ENCODE measurements around the gene RENBP. TPM values are rescaled to one million over a fixed set of nuclear protein-coding genes. Genes with fewer than 3 reads are reported as not detected.

The RENBP gene
- total RNA-seq, 2 donors from 2014 or later = 6.2 to 10.6 TPM

- no peaks in the 10 kb centered on the region for H3K27me3 ChIP-seq
- H3K9me3 ChIP-seq = no peaks in the 10 kb centered on the region
- peaks cover 25% of the 10 kb centered on the region for H3K36me3 ChIP-seq
- no peak overlapping the region for H3K27ac ChIP-seq
- no peak for DNase-seq (ENCODE audit: low spot score)
- H3K4me3 ChIP-seq = no peak overlapping the region
- no peaks in the 10 kb centered on the region for H3K4me1 ChIP-seq
- TF ChIP-seq CTCF (IDR thresholded peaks at IDR 0.05) = no peak
These were observed 1.8 kb upstream of the RENBP start for GRCh38 chrX:153945956-153946943.

GRCh38 chrX:153944800-153945150 is 332 bp upstream of the RENBP start:
- H3K4me1 ChIP-seq = no peaks in the 10 kb centered on the region
- H3K27ac ChIP-seq = peak overlapping the region; percentile 53 to 61
- H3K36me3 ChIP-seq = peaks cover 10% of the 10 kb centered on the region
- no peaks in the 10 kb centered on the region for H3K27me3 ChIP-seq
- no peaks in the 10 kb centered on the region for H3K9me3 ChIP-seq
- H3K4me3 ChIP-seq = peak overlapping the region; percentile 35 to 44
- no peak for TF ChIP-seq CTCF (IDR thresholded peaks at IDR 0.05)
- no peak for DNase-seq (ENCODE audit: low spot score)

- H3K4me3 ChIP-seq = no peak overlapping the region
- H3K27me3 ChIP-seq = no peaks in the 10 kb centered on the region
- no peaks in the 10 kb centered on the region for H3K4me1 ChIP-seq
- DNase-seq (ENCODE audit: low spot score) = no peak
- no peaks in the 10 kb centered on the region for H3K9me3 ChIP-seq
- no peaks in the 10 kb centered on the region for H3K36me3 ChIP-seq
- H3K27ac ChIP-seq = no peak overlapping the region
- no peak for TF ChIP-seq CTCF (IDR thresholded peaks at IDR 0.05)
These were observed 2.8 kb downstream of the RENBP start for GRCh38 chrX:153941336-153942252.

- no peak for TF ChIP-seq CTCF (IDR thresholded peaks at IDR 0.05)
- no peaks in the 10 kb centered on the region for H3K27me3 ChIP-seq
These were observed 4.9 kb downstream of the RENBP start for GRCh38 chrX:153939573-153939972.

GRCh38 chrX:153938226-153938786 is 6.1 kb downstream of the RENBP start:
- Histone ChIP-seq H3K9me3 (no peaks in the 10 kb centered on the region), H3K4me3 (no peak overlapping the region), H3K27ac (no peak overlapping the region), H3K27me3 (no peaks in the 10 kb centered on the region), H3K4me1 (peaks cover 0 to 14% of the 10 kb centered on the region in 2 donors), H3K36me3 (no peaks in the 10 kb centered on the region)
- no peak for DNase-seq (ENCODE audit: low spot score)
- TF ChIP-seq CTCF (IDR thresholded peaks at IDR 0.05) = no peak

More at GRCh38 chrX:153939573-153939972, 4.9 kb downstream of the RENBP start:
- peaks cover 0 to 4% of the 10 kb centered on the region in 2 donors for H3K4me1 ChIP-seq
- no peaks in the 10 kb centered on the region for H3K36me3 ChIP-seq
- no peak overlapping the region for H3K4me3 ChIP-seq
- H3K9me3 ChIP-seq = no peaks in the 10 kb centered on the region
- no peak for DNase-seq (ENCODE audit: low spot score)
- H3K27ac ChIP-seq = no peak overlapping the region
